ENCODE measurements around the gene CROCC2. TPM values are rescaled to one million over a fixed set of nuclear protein-coding genes. Genes with fewer than 3 reads are reported as not detected.

Gene CROCC2
- not detected for total RNA-seq
- long read RNA-seq: 0 reads

- intact Hi-C loops (cut with DNase I): no loop called here
- no peak for ATAC-seq
- peak; percentile 9 for DNase-seq (ENCODE audit: missing footprints)
Measured at GRCh38 chr2:240906141-240906910, at the start of gene CROCC2. TSS of gene CROCC2 (plus strand) at chr2:240906336. CDS start at chr2:240906514, 178 bp downstream.

GRCh38 chr2:240857039-240858008 lies 48.8 kb upstream of the CROCC2 start:
- intact Hi-C loops (cut with DNase I): loop anchor here (5.0 to 10.0 kb wide), 2 partner anchors 55 to 227 kb away; no protein-coding TSS in a partner anchor
- DNase-seq (ENCODE audit: missing footprints): no peak
- no peak for ATAC-seq

- no peak for DNase-seq (ENCODE audit: missing footprints)
- no peak for ATAC-seq
- intact Hi-C loops (cut with DNase I): loop anchor here (5.0 to 10.0 kb wide), 2 partner anchors 54 to 226 kb away; no protein-coding TSS in a partner anchor
Measured at GRCh38 chr2:240858321-240858720, 47.8 kb upstream of the CROCC2 start.

- no peak for DNase-seq (ENCODE audit: missing footprints)
- ATAC-seq: no peak
- intact Hi-C loops (cut with DNase I): loop anchor here (5.0 to 10.0 kb wide), 2 partner anchors 53 to 226 kb away; no protein-coding TSS in a partner anchor
Measured at GRCh38 chr2:240858871-240859270, 47.3 kb upstream of the CROCC2 start.

GRCh38 chr2:240861547-240861946 lies 44.6 kb upstream of the CROCC2 start:
- intact Hi-C loops (cut with DNase I): no loop called here
- ATAC-seq: no peak

GRCh38 chr2:240864475-240864874 lies 41.7 kb upstream of the CROCC2 start:
- DNase-seq (ENCODE audit: missing footprints) (no peak), ATAC-seq (no peak)
- intact Hi-C loops (cut with DNase I): no loop called here

More at GRCh38 chr2:240861547-240861946, 44.6 kb upstream of the CROCC2 start:
- no peak for DNase-seq (ENCODE audit: missing footprints)

- ATAC-seq: no peak
- intact Hi-C loops (cut with DNase I): no loop called here
- DNase-seq (ENCODE audit: missing footprints): no peak
Measured at GRCh38 chr2:240865391-240865790, 40.7 kb upstream of the CROCC2 start.

- DNase-seq (ENCODE audit: missing footprints) (no peak), ATAC-seq (no peak)
- intact Hi-C loops (cut with DNase I): no loop called here
Measured at GRCh38 chr2:240868286-240869108, 37.6 kb upstream of the CROCC2 start, which contains the start of gene AGXT. TSS of gene AGXT (plus strand) at chr2:240868824. CDS start at chr2:240868866, 42 bp downstream.

GRCh38 chr2:240869109-240869955 lies 36.8 kb upstream of the CROCC2 start:
- ATAC-seq (peak; percentile 11), DNase-seq (ENCODE audit: missing footprints) (no peak)
- intact Hi-C loops (cut with DNase I): no loop called here

GRCh38 chr2:240869956-240870875 lies 35.9 kb upstream of the CROCC2 start:
- intact Hi-C loops (cut with DNase I): no loop called here
- DNase-seq (ENCODE audit: missing footprints): no peak
- ATAC-seq: no peak

GRCh38 chr2:240871071-240871958 lies 34.8 kb upstream of the CROCC2 start:
- DNase-seq (ENCODE audit: missing footprints) (no peak), ATAC-seq (no peak)
- intact Hi-C loops (cut with DNase I): no loop called here

- intact Hi-C loops (cut with DNase I): no loop called here
- ATAC-seq (no peak), DNase-seq (ENCODE audit: missing footprints) (no peak)
Measured at GRCh38 chr2:240872317-240873097, 33.6 kb upstream of the CROCC2 start.

GRCh38 chr2:240873098-240873788 lies 32.9 kb upstream of the CROCC2 start:
- ATAC-seq (no peak), DNase-seq (ENCODE audit: missing footprints) (no peak)
- intact Hi-C loops (cut with DNase I): no loop called here

Measured in Right ventricle myocardium inferior (tissue), 1 donor.